GM12892 (cell line): ENCODE data around the gene CFL1.

ENCODE experiments used
- POLR2A ChIP-seq: IDR thresholded peaks from 2 replicates; pipeline ENCODE4 v1.6.1; 2011; ENCODE audit warnings: low read depth, low read length, control low read depth
- POLR2AphosphoS5 ChIP-seq: IDR thresholded peaks from 2 replicates; pipeline ENCODE4 v1.6.1; 2011; ENCODE audit warnings: low read depth, low read length, control low read depth

DNA sequence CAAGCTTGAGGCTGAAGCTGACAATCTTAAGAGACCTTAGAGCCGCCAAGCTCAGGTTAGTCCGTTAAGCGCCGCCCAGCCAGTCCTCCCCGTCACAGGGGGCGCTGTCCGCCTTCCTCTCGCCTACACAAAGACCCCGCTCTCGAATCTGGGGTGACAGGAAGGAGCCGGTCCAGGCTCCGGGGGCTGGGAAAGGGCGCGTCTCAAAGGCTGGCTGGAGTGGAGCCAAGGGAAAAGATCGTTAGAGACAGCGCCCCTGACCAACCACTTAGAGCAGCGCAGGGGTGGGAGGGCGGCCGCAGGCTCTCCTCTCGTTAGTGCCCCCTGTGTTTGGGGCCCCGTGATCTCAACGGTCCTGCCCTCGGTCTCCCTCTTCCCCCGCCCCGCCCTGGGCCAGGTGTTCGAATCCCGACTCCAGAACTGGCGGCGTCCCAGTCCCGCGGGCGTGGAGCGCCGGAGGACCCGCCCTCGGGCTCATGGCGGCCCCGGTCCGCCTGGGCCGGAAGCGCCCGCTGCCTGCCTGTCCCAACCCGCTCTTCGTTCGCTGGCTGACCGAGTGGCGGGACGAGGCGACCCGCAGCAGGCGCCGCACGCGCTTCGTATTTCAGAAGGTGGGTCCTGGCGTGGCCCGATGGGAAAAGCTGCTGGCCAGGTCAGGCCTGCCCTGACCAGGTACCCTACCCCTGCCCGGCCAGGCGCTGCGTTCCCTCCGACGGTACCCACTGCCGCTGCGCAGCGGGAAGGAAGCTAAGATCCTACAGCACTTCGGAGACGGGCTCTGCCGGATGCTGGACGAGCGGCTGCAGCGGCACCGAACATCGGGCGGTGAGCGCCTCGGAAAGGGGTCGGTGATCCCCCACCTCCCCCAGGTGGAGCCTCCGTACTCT, 2.5 kb upstream of the CFL1 start, which contains the start of gene MUS81:
- peak; percentile 28; the same call in 1 of the 2 replicates for TF ChIP-seq POLR2AphosphoS5
- peak; percentile 69; the same call in 1 of the 2 replicates for TF ChIP-seq POLR2A
